VCaP (cell line): Measurements from ENCODE around the gene PRRT1.
"Not testable (repeated sequence)": the region's sequence is repeated elsewhere in the genome, so short reads cannot be mapped to it uniquely, and the experiment has no call there.

ENCODE experiments used
- H3K27ac ChIP-seq: fragments of 450-650 bp; 2 replicates; pipeline ENCODE4 v1.5.1; 2017
- CTCF ChIP-seq: fragments of 450-650 bp; conservative IDR thresholded peaks from 2 replicates; pipeline ENCODE4 v1.5.1; 2017; ENCODE audit warnings: mild to moderate bottlenecking, moderate library complexity

Gene PRRT1

GRCh38 chr6:32190054-32190851 is 38.5 kb upstream of the PRRT1 start, which contains the start of gene PBX2:
Gene PBX2, minus strand, starts transcription at chr6:32190202. Its CDS starts 287 bp downstream, at chr6:32189915.
- peak within 1 kb of the TSS; percentile 83 for H3K27ac ChIP-seq
- no peak for TF ChIP-seq CTCF

DNA sequence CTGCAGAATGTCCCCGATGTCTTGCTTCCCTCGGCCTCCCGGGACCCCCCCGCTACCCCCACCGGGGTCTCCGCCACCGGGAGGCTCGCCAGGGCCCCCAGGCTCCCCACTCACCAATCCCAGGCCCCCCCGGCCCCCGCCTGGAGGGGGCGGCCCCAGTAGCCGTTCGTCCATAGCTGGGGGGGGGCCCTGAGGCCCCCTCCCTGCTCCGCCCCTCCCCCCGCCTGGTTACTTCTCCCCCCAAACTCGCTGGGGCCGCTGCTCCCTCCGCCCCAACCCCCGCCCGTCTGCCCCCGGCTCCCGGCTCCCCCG is 38.0 kb upstream of the PRRT1 start:
- no peak for TF ChIP-seq CTCF
- peak overlapping the region; percentile 83 for H3K27ac ChIP-seq

DNA sequence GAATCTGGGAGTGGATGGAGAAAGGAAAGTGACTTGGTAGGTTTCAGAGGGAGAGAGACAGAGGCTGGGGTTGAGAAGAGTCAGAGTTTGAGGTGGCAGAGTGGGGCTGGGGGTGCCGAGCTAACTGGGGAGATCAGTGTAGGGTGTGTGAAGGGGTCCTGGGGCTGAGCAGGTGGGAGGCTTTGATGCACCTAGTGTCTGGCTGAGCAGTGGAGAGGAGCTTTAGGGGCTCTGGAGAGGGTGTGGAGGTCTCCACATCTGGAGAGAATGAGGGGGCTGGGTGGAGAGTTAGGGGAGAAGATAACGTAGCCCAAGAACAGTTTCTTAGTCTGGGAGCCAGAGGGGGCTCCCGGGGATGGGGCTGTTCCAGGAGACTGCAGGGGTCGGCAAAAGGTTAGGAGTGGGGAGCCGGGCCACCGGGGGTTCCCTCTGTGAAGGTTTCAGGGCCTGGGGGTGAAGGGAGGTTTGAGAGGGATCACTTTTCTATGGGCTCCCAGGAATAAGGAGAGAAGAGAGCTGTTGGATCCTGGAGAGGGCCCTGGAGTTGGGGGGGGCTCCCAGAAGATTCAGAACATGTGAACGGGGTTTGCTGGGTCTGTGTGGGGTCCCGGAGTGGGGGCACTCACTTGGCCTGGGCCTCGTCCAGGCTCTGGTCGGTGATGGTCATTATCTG is 37.5 kb upstream of the PRRT1 start:
- no peak for TF ChIP-seq CTCF
- peak overlapping the region; percentile 83 for H3K27ac ChIP-seq

GRCh38 chr6:32188381-32189068 is 36.8 kb upstream of the PRRT1 start:
- peak overlapping the region; percentile 83; the same call in 1 of the 2 replicates for H3K27ac ChIP-seq
- TF ChIP-seq CTCF = no peak

GRCh38 chr6:32187725-32188380 is 36.1 kb upstream of the PRRT1 start:
- peak overlapping the region; percentile 83; the same call in 1 of the 2 replicates for H3K27ac ChIP-seq

- TF ChIP-seq CTCF = no peak
- H3K27ac ChIP-seq = no peak overlapping the region
Observed at GRCh38 chr6:32187009-32187709, 35.4 kb upstream of the PRRT1 start.

DNA sequence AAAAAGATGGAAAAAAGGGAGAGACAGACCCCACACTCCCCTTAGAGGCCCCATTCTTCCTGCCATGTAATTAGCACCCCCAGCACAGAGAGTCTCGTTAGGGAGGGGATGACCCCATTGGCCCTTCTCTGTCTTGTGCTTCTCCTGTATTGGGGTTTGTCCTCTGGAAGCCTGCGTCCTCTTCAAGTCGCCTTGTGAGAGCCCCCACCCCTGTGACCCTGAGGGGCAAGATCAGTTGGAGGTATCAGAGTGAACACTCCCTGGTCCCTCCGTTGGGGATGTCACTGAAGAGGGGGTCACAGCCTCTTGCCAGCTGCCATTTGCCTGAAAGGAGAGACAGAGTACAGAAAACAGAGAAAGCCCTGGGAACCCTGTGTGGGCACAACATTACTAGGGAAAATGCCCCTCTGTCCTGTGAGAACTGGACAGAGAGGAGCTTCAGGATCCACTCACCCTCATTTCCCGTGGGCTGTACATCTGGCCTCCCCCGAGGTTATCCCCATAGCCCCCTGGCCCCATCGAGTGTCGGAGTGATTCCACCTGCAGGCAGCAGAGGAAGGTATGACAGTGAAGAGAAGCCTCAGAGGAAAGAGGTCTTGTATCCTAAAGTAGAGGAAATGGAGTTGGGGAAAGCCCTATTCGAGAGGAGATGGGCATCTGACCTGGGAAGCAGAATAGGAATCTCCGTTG is 34.6 kb upstream of the PRRT1 start:
- H3K27ac ChIP-seq = not testable (repeated sequence)

- H3K27ac ChIP-seq = not testable (repeated sequence)
Observed at GRCh38 chr6:32185681-32186131, 34.0 kb upstream of the PRRT1 start.
